HG03565 (cell line): ENCODE data around the gene LVRN.
"Not testable (repeated sequence)": the region's sequence is repeated elsewhere in the genome, so short reads cannot be mapped to it uniquely, and the experiment has no call there.

Experiments used
- ATAC-seq: cut with Tn5 transposase; IDR thresholded peaks from one replicate; pipeline ENCODE4 v1.9.1; 2021; ENCODE audit warnings: mild to moderate bottlenecking, moderate library complexity; ENCODE audit not compliant: unreplicated experiment

LVRN gene, protein sequence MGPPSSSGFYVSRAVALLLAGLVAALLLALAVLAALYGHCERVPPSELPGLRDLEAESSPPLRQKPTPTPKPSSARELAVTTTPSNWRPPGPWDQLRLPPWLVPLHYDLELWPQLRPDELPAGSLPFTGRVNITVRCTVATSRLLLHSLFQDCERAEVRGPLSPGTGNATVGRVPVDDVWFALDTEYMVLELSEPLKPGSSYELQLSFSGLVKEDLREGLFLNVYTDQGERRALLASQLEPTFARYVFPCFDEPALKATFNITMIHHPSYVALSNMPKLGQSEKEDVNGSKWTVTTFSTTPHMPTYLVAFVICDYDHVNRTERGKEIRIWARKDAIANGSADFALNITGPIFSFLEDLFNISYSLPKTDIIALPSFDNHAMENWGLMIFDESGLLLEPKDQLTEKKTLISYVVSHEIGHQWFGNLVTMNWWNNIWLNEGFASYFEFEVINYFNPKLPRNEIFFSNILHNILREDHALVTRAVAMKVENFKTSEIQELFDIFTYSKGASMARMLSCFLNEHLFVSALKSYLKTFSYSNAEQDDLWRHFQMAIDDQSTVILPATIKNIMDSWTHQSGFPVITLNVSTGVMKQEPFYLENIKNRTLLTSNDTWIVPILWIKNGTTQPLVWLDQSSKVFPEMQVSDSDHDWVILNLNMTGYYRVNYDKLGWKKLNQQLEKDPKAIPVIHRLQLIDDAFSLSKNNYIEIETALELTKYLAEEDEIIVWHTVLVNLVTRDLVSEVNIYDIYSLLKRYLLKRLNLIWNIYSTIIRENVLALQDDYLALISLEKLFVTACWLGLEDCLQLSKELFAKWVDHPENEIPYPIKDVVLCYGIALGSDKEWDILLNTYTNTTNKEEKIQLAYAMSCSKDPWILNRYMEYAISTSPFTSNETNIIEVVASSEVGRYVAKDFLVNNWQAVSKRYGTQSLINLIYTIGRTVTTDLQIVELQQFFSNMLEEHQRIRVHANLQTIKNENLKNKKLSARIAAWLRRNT

DNA sequence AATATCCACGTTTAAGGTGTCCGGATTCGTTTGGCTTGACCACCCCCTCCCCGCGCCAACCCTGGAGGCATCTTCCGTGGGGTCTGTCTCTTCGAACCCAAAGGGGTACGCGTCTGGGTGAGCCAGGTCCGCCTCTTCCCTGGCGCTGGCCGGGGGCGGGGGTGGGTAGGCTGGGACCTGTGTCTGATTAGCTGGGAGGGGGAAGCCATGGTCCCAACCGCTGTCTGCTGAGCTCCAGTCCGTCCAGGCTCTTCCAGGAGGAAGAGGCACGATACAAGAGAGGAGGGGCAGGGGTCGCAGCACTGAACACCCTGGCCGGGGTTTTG is at the start of gene LVRN:
Gene LVRN, plus strand, starts transcription at position 237 of the 326 bp plus-strand sequence. CDS start 143 bp downstream, outside the sequence.
- ATAC-seq: no peak

DNA sequence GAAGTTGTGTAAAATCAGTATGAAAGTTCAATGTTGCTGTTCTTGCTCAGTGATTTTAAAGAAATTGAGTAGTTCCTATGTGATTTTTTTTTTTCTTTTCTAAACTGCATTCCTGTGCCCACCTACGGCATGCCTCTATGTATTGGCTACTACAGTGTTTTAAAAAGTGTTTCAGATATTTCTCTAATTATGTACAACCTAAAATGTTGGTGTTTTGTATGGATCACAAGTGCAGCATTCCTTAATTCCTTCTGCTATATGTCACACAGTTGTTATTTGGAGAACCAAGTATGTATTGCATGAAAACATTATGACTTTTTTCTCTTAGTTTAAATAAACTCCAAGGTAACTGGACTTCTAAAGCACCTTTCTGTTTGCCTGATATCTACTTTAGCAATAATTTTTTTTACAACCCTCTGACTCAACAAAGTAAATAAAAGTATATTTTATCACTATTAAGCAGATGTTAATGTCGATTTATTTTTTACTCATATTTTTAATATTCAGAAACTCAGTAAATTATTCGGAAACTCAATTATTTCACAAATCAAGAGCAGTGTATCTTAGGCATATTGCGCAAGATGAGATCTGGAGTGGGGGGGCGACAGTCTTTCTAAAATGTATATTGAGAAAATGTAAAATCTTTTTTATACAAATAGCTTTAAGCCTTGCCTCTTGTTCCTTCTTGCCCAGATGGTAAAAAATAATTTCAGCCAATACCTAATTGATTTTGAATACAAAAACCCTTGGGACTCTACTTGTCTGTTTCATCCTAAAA is 48.5 kb upstream of the LVRN start:
- not testable (repeated sequence) for ATAC-seq

DNA sequence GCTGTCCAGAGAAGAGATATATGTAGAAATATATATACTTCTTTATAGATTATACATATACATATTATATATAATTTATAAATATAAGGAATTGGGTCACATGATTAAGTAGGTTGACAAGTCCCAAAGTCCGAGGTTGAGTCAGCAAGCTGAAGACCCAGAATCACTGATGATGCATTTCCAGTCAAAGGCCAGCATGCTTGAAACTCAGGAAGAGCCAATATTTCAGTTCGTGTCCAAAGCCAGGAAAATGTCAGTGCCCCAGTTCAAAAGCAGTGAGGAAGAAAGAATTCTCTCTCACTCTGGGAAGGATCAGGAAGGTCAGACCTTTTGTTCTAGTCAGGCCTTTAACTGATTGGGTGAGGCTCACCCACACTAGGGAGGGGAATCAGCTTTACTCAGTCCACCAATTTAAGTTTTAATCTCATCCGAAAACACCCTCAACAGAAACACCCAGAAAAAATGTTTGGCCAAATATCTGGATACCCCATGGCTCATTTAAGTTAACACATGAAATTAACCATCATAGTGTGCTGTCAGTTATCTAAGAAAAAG is 42.0 kb upstream of the LVRN start:
- ATAC-seq: no peak

DNA sequence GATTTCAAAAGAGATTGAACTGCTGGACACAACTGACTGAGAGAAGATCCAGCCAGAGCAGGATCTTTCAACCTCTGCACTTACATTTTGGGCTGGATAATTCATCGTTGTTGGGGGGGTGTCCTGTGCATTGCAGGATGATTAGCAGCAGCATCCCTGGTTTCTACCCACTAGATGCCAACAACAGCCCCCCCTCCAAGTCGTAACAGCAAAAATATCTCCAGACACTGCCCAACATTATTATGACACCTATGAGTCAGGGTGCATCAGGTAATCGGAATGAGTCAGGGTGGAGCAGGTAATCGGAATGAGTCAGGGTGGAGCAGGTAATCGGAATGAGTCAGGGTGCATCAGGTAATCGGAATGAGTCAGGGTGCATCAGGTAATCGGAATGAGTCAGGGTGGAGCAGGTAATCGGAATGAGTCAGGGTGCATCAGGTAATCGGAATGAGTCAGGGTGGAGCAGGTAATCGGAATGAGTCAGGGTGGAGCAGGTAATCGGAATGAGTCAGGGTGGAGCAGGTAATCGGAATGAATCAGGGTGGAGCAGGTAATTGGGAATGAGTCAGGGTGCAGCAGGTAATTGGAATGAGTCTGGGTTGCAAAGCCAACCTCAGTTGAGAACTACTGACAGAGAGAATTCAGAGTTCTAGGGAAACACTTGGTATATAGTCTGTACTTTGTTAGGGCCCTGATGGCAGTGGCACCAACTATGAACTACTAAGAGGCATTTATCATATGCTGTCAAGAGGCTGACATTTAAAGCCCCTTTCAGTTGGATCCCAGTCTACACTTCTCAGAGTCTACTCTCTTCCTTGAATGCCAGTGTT is 33.5 kb upstream of the LVRN start:
- not testable (repeated sequence) for ATAC-seq

DNA sequence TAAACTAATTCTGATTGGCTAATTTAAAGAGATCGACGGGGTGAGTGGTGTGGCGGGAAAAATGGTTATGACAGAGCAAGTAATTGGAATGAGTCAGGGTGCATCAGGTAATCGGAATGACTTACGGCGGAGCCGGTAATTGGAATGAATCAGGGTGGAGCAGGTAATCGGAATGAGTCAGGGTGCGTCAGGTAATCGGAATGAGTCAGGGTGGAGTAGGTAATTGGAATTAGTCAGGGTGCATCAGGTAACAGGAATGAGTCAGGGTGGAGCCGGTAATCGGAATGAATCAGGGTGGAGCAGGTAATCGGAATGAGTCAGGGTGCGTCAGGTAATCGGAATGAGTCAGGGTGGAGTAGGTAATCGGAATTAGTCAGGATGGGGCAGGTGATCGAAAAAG is 32.1 kb upstream of the LVRN start:
- not testable (repeated sequence) for ATAC-seq

DNA sequence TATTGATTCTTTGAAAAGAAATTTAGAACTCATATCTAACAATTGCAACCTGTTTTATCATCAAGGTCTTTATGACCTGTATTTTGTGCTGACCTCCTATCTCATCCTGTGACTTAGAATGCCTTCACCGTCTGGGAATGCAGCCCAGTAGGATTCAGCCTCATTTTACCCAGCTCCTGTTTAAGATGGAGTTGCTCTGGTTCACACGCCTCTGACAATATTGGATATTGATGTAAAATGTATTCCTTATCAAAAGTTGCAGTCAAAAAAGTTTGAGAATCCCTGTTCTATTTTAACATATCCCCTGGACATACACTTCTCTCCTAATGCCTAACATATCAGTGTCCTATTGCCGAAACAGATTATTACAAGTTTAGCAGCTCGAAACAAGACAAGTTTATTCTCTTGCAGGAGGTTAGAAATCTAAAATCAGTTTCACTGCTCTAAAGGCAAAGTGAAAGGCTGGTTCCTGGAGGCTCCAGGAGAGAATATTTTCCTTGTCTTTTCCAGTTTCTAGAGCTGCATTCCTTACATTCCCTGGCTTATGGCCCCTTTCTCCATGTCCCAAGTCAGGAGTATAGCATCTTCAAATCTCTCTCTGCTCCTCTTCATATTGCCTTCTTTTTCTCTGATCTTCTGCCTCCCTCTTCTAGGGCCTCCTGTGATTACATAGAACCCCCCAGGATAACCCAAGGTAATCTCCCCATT is 31.5 kb upstream of the LVRN start:
- no peak for ATAC-seq

DNA sequence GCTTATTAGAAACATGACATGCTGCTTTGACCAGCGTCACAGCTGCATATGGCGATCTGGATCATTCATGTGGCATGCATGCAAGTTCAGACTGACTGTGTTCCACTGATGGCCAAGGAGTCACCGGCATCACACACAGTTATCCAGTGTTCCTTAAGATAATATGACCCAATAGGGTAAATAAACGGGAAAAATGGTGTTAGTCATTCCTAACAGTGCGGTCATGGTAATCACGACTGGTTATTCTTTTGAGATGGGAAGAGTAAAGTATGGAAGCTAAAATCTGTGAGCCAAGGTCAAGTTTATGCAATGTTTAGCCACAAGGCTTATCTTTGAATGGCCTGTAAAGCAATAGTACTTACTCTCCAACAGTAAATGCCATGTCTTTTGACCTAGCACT is 29.3 kb upstream of the LVRN start:
- no peak for ATAC-seq

DNA sequence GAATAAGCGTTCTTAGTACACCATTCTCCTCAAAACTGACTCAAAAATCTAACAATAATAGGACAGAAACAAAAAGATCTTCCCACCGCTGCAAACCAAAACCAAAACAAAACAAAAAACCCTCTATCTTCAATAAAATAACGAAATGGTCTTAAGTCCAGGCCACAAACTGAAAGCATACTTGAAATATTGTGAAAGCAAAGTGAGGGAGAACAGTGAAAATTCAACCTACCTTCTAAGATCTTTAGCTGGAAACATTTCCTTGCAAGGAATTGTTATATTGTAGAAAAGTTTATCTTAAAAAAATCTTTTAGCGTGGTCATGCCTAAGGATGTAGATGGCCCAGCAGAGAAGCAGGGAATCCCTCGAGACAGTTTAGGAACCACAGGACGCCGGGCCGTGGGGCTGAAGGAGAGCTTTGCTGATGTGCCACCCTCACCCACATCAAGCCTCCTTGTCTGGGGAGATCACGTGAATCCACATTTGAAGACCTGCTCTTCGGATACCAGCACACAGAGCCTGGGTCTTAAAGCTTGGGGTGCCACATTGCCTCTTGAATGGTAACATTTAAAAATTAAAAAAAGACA is 27.8 kb upstream of the LVRN start:
- no peak for ATAC-seq

DNA sequence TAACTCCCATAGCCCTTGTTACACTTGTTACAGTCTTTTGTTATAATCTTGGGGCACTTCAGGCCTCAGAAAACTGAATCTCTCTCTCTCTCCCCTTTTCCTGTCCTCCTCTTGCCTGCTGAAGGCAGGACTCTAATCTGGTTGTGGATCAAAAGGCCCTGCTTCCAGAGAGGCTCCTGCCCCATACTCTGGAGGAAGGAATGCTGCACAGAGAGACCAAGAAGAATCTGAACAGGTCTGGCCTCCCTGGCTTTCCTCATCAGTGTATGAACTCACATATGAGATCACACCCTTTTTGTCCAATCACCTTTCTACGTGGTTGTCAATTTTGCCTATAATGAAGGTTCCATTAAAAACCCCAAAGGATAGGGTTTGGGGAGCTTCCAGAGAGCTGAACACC is 26.2 kb upstream of the LVRN start:
- ATAC-seq: no peak

DNA sequence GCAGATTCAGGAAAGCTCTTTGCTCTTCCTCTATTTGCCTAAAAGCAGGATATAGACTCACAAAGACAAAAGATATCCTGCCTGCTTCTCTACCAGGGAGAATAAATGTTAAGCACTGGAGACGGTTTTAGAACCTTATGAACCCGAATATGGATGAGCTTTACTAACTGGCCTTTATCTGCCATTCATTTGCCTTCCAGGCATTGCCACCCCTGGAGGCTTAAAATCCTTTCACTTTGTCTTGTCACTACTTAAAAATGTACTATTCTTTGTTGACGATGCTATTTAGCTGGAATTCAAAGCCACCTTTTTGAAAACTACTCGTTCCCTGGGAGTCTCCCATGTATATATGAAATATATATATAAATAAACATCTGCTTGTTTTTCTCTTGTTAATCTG is 23.2 kb upstream of the LVRN start:
- no peak for ATAC-seq

DNA sequence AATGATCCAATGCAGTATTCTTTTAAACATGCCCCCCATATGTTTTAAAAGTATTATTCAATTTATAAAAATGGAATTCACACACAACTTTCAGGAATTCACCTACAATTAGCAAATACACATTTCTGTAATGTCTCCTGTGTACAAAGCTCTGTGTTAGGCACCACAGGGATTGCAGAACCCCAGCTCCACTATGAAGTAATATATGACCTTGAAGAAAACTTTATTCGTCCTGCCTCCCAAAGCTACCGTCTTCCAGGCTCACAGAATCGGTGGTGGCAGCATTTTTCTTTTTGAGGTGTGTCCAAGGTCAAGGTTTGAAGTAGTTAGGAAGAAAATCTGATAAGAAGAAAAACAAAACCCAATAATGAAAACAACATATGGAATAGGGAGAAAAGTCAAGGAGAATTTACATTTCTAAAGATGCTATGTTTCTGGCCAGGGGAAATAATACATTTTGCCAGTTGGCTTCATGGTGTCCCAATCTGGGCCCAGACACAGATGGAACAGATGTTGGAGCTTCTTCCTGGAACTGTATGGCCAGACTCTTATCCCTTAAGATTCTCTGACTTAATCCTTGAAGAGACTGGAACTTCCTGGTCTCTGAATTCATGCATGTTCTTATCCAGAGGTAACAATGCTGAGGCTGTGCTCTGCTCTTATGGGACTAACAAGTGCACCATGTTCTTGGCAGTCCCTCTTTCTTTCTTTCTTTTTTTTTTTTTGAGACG is 22.0 kb upstream of the LVRN start:
- ATAC-seq: no peak

DNA sequence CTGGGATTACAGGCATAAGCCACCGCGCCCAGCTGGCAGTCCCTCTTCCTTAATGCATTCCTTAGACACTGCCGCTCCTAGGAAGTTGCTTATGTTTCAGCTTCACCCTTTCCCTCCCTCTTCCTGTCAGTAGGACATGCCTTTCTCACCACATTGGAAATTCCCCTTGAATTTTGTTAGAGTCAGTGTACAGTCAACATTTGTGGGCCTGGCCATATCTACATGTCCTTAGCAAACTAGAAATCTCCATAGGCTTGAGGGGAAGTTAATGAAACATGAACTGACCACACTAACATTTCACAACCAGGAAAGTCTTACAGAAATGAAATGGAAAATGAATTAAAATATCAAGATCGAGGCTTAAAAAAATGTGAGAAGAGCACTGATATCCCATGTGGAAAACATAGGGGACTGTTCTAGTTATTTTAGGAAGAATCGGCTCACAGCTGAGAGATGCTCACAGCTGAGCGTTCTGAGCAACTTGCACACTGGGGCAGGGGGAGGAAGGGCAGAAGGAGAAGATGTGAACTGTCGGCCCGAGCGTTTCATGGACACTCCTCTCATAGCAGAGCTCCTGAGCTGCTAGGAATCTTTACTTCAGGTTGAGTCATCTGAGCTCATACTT is 21.1 kb upstream of the LVRN start:
- no peak for ATAC-seq

DNA sequence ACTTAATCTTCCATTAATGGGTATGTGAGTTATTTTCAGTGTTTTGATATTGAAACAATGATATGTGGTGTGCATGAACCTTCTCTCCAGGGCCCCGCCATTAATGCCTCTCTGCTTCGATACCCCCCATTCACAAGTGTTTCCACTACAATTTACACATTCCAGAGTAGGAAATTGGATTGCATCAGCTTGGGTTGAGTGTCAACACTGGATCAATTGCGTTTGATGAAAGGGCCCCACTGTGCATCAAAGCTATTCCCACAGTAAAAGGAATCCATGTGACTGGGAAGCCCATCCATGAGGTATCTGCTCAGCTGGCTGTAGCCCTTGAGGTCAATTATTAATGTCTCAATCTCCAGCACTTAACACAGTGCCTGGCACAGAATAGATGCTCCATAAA is 17.8 kb upstream of the LVRN start:
- no peak for ATAC-seq

DNA sequence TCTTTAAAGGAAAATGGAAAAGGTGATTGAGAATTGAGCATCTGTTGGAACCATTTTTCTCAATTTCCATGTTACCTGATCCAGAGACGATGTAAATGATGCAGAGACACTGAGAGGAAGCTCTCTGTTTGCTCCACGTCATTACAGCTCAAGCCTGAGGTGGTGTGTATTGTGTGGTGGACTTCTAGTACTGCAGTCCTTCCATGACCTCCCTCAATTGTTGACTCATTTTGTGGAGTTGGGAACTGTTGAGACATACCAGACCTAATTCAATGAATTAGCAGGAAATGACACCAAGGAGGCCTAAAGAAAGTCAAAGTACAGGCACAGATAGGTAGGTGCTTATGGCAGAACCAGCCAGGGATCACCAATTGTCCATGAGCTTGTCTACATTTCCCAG is 15.6 kb upstream of the LVRN start:
- no peak for ATAC-seq

DNA sequence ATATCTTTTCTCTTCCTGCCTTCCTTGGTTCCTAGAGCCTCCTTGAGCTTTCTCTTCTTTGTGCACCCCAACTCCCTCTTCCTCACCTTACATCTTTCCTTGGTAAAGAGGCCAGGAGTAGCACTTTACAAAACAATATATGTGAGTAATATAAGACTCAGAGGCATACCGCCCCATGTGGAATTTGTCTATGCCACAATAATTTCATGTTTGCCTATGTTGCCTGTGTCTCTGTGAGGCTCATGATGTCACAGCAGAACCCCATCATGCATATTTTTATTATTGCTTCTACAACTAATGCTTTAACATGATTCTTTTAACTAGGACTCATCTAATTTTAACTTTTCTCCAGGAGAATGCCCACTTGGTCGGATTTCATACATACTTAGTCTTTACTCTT is 15.0 kb upstream of the LVRN start:
- no peak for ATAC-seq

GRCh38 chr5:115948091-115948534 is 14.2 kb upstream of the LVRN start:
- ATAC-seq: no peak

DNA sequence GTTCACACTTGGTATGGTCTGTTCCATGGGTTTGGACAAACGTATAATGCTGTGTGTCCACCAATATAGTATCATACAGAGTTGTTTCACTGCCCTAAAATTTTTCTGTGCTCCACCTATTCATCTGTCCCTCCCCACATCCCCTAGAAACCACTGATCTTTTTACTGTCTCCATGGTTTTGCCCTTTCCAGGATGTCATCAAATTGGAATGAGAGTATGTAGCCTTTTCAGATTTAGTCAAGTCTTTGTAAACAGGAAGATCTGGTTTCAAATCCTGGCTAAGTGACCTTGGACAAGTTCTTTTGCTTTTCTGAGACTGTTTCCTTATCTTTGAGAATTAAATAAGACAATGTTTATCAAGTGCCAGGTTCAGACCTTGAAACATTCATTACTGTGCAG is 13.2 kb upstream of the LVRN start:
- ATAC-seq: no peak

- ATAC-seq: no peak
Measured at GRCh38 chr5:115952588-115952987, 9.7 kb upstream of the LVRN start.
